HFFc6 (cell line): ENCODE results near the gene FAM110D. TPM values are rescaled to one million over a fixed set of nuclear protein-coding genes. Genes with fewer than 3 reads are reported as not detected.

Experiments used
- DNase-seq: peaks from one replicate; pipeline ENCODE4 v3.0.0-alpha.2; 2018
- H3K27ac Mint-ChIP-seq: 2 replicates; pipeline ENCODE4 v1.8.0; 2020; ENCODE audit warnings: mild to moderate bottlenecking, mixed read lengths
- H3K27me3 Mint-ChIP-seq: 2 replicates; pipeline ENCODE4 v1.8.0; 2021; ENCODE audit warnings: mild to moderate bottlenecking, moderate library complexity, mixed read lengths; ENCODE audit not compliant: insufficient read depth
- H3K36me3 Mint-ChIP-seq: 2 replicates; pipeline ENCODE4 v1.8.0; 2021; ENCODE audit warnings: low read depth, mixed read lengths
- H3K4me1 Mint-ChIP-seq: 2 replicates; pipeline ENCODE4 v1.8.0; 2020; ENCODE audit warnings: low read depth, mixed read lengths
- H3K4me3 Mint-ChIP-seq: 2 replicates; pipeline ENCODE4 v1.8.0; 2020; ENCODE audit warnings: mild to moderate bottlenecking, moderate library complexity, mixed read lengths
- H3K9me3 Mint-ChIP-seq: 2 replicates; pipeline ENCODE4 v1.8.0; 2020; ENCODE audit warnings: mild to moderate bottlenecking, mixed read lengths
- total RNA-seq, 6 experiments: library from RNA; stranded (reverse); fragmentation: NEBNext Ultra II Directional; extraction: Animal tissue kit (Norgen Biotek cat#: 25700); gene quantifications; 2 replicates in 1 of 6; 3 replicates in 5 of 6; pipeline ENCODE4 v1.2.3, GENCODE V29; 2021
- TF ChIP-seq, protein P1 (sequence below): fragments of 200-600 bp; sonication (generic); IDR thresholded peaks from 2 replicates; pipeline ENCODE4 v1.5.0; 2021; ENCODE audit warnings: antibody characterized with exemption, mild to moderate bottlenecking

FAM110D gene
- total RNA-seq, 6 experiments from 2014 or later = not detected

DNA sequence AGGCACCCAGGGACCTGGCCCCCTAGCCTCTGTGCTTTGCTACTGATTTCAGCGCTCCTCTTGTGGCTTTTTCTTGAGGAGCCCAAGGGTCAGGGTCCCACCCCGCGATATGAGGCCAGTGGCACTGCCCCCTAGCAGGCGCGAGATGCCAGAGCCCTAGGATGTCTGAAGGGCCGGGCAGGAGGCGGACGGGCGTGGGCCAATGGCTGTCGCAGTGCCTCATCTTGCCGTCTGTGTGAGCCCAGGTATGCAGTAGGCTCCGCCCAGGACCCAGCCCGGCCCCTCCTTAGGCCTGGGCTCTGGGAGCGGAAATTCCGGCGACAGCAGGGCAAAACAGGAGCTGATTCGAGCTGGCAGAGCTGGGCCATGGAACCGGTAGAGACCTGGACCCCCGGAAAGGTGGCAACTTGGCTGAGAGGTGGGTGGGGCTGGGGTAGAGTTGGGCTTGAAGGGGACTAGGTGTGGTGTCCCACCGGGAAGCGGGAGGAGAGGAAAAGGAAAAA is 18.4 kb downstream of the FAM110D start, which contains the start of gene CNKSR1:
Gene CNKSR1 (plus strand): TSS at position 310 of the 503 bp plus-strand sequence. CDS start 57 bp downstream, at position 367.
- Mint-ChIP-seq H3K4me1 (peaks cover 5% of the 10 kb centered on the region; the same call in 1 of the 2 replicates), H3K4me3 (no peak within 1 kb of the TSS), H3K27ac (no peak within 1 kb of the TSS), H3K9me3 (no peaks in the 10 kb centered on the region), H3K36me3 (no peaks in the 10 kb centered on the region), H3K27me3 (peaks cover 3% of the 10 kb centered on the region)
- TF ChIP-seq, protein P1, sequence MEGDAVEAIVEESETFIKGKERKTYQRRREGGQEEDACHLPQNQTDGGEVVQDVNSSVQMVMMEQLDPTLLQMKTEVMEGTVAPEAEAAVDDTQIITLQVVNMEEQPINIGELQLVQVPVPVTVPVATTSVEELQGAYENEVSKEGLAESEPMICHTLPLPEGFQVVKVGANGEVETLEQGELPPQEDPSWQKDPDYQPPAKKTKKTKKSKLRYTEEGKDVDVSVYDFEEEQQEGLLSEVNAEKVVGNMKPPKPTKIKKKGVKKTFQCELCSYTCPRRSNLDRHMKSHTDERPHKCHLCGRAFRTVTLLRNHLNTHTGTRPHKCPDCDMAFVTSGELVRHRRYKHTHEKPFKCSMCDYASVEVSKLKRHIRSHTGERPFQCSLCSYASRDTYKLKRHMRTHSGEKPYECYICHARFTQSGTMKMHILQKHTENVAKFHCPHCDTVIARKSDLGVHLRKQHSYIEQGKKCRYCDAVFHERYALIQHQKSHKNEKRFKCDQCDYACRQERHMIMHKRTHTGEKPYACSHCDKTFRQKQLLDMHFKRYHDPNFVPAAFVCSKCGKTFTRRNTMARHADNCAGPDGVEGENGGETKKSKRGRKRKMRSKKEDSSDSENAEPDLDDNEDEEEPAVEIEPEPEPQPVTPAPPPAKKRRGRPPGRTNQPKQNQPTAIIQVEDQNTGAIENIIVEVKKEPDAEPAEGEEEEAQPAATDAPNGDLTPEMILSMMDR = 0 out of 2 replicates have a peak, but pooled peaks have one; percentile 10
- no peak for DNase-seq

DNA sequence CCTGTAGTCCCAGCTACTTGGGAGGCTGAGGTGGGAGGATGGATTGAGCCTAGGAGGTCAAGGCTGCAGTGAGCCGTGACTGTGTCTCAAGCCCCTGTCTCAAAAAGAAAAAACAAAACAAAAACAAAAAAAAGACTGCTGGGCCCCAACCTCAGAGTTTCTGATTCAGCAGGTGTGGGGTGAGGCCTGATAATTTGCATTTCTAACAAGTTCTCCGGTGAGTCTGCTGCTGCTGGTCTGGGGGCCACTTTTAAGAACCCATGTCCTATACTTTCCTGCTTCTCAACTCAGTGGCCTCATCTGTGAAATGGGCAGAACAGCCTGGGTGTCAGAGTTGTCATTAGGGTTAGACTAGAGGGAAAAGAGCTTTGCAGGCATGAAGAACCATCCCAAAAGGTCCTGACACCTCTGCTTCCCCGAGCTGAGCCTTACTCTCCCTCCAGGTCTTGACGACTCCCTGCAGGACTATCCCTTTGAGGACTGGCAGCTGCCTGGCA is 21.2 kb downstream of the FAM110D start:
- H3K27ac Mint-ChIP-seq = no peak overlapping the region
- peaks cover 8% of the 10 kb centered on the region for H3K27me3 Mint-ChIP-seq
- no peaks in the 10 kb centered on the region for H3K9me3 Mint-ChIP-seq
- no peak for DNase-seq
- H3K4me3 Mint-ChIP-seq = no peak overlapping the region
- H3K36me3 Mint-ChIP-seq = no peaks in the 10 kb centered on the region
- TF ChIP-seq, protein P1 = no peak
- H3K4me1 Mint-ChIP-seq = peaks cover 5% of the 10 kb centered on the region; the same call in 1 of the 2 replicates

DNA sequence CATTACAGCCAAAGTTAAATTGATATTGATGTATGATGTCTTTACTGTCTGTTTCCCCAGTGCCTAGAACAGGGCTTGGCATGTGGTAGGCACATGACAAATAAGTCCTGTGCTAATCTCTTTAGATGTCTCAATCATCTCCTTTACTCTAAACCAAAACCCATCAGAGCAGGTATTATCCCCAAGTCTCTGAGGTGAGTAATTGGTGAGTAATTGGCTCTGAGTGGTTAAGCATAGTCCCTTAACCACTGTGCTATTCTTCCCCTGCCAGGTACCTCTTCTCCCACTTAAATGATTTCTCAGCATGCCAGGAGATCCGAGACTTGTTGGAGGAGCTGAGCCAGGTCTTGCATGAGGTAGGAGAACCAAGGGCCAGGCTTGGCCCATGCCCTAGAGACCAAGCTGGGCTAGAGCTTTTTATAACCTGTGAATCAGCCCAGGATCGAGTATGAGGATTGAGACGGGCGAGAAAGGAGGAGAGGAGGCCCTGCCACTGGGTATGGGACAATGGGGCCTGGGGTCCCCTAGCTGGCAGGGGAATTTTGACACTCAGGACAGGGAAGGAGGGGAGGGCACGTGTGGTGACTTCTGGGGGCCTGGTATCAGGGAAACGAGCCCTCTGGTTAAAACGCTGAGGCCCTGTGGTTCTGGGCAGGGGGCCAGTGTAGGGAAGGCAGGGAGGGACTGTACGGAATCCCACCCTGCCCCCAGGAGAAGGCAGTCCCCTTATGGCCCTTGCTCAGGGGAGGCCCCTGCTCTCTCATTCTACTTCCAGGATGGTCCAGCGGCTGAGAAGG is 22.9 kb downstream of the FAM110D start:
- Mint-ChIP-seq H3K4me3 (no peak overlapping the region), H3K36me3 (no peaks in the 10 kb centered on the region), H3K27me3 (peaks cover 18% of the 10 kb centered on the region), H3K4me1 (peaks cover 5% of the 10 kb centered on the region; the same call in 1 of the 2 replicates), H3K9me3 (no peaks in the 10 kb centered on the region), H3K27ac (no peak overlapping the region)
- DNase-seq = no peak
- TF ChIP-seq, protein P1 = no peak

DNA sequence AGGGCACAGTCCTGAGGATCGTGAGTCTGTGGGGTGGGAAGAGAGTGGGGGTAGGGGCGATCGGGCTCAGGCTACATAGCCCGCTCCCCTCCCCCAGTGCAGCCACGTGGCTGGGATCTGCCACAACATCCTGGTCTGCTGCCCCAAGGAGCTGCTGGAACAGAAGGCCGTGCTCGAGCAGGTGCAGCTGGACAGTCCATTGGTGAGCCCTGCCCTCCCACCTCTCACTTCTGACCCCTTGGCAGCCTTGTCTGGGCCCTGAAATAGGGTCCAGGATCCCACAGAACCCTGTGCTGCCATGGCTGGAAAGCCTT is 23.5 kb downstream of the FAM110D start:
- no peak for DNase-seq
- no peaks in the 10 kb centered on the region for H3K9me3 Mint-ChIP-seq

DNA sequence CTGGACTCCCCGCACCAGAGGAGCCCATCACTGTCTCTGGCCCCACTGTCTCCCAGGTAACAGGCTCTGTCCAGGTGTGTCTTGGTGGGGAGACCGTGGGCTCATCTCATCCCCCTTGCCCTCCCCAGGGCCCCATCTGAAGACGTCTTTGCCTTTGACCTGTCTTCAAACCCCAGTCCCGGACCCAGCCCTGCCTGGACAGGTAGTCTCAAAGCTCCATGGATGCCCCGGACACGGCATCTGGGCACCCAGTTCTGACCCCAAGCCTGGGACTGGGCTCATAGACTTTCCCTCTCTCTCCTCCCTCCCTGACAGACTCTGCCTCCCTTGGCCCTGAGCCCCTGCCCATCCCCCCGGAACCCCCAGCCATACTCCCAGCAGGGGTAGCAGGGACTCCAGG is 25.2 kb downstream of the FAM110D start:
- Mint-ChIP-seq H3K4me3 (no peak overlapping the region), H3K27ac (no peak overlapping the region), H3K27me3 (peaks cover 16% of the 10 kb centered on the region), H3K36me3 (no peaks in the 10 kb centered on the region), H3K4me1 (no peaks in the 10 kb centered on the region), H3K9me3 (no peaks in the 10 kb centered on the region)
- TF ChIP-seq, protein P1 = no peak
- DNase-seq = no peak

More for the DNA sequence above, 23.5 kb downstream of the FAM110D start:
- Mint-ChIP-seq H3K27me3 (peaks cover 16% of the 10 kb centered on the region), H3K36me3 (no peaks in the 10 kb centered on the region), H3K4me3 (no peak overlapping the region), H3K4me1 (peaks cover 5% of the 10 kb centered on the region; the same call in 1 of the 2 replicates), H3K27ac (no peak overlapping the region)
- TF ChIP-seq, protein P1 = no peak
